Liver (tissue), 3 donors: Measurements from ENCODE around the gene ZSWIM4.

Experiments used
- EGR1 ChIP-seq, 2 donors: IDR thresholded peaks; 2 replicates each; pipeline ENCODE4 v1.6.1; 2016 to 2018; ENCODE audit warnings: antibody characterized with exemption in 2 of 2, low read depth in 2 of 2
- FOXA1 ChIP-seq: IDR thresholded peaks from 2 replicates; pipeline ENCODE4 v1.6.1; 2016; ENCODE audit warnings: antibody characterized with exemption
- GABPA ChIP-seq, 2 donors: IDR thresholded peaks in 1 of 2; conservative IDR thresholded peaks in 1 of 2; 2 replicates each; pipeline ENCODE4 v1.6.1; 2016; ENCODE audit warnings: antibody characterized with exemption in 2 of 2, mild to moderate bottlenecking in 1 of 2, moderate library complexity in 1 of 2
- JUND ChIP-seq, 2 donors: IDR thresholded peaks; 2 replicates each; pipeline ENCODE4 v1.6.1; 2016; ENCODE audit warnings: antibody characterized with exemption in 2 of 2
- RAD21 ChIP-seq, 2 donors: IDR thresholded peaks; 2 replicates each; pipeline ENCODE4 v1.6.1; 2016; ENCODE audit warnings: antibody characterized with exemption in 2 of 2, mild to moderate bottlenecking in 2 of 2
- REST ChIP-seq: IDR thresholded peaks from 2 replicates; pipeline ENCODE4 v1.6.1; 2016; ENCODE audit warnings: antibody characterized with exemption, mild to moderate bottlenecking
- SP1 ChIP-seq: IDR thresholded peaks from 2 replicates; pipeline ENCODE4 v1.6.1; 2018; ENCODE audit warnings: antibody characterized with exemption, mild to moderate bottlenecking
- TF ChIP-seq, protein P1 (sequence below): fragments of 150-350 bp; IDR thresholded peaks from 2 replicates; pipeline ENCODE4 v1.5.1; 2017; ENCODE audit warnings: improper control_type of control experiment, low read depth, low read length; ENCODE audit not compliant: missing input control
- donor health status: healthy.
- donor health status: healthy.

DNA sequence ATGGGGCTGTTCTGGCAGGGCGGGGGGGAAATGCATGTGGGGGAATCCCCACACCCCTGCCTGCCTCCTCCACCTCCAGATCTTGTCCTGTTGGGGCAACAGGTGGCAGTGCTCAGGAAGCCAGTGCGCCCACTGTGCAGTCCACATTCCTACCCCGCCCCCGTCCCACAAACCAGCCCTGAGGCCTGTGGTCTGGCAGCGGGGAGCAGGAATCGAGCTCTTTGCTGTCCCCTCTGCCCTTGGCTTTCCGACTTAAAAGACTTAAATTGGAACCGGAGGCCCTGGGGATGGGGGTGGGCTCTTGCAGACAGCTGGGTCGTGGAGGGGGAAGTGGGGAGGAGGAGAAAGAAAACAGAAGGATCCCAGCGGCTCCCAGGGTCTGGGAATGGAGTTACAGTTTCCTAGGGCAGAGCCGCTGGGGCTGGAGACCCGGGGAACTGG, 86.0 kb downstream of the ZSWIM4 start:
- TF ChIP-seq GABPA (IDR thresholded peaks at IDR 0.05 in 1 of 2, conservative IDR thresholded peaks at IDR 0.05 in 1 of 2) (no peak), SP1 (no peak), REST (no peak), FOXA1 (no peak), JUND (IDR thresholded peaks at IDR 0.05) (no peak), EGR1 (IDR thresholded peaks at IDR 0.05; ENCODE audit: low read depth in 2 of 2) (no peak), RAD21 (IDR thresholded peaks at IDR 0.05) (no peak)
- TF ChIP-seq, protein P1, sequence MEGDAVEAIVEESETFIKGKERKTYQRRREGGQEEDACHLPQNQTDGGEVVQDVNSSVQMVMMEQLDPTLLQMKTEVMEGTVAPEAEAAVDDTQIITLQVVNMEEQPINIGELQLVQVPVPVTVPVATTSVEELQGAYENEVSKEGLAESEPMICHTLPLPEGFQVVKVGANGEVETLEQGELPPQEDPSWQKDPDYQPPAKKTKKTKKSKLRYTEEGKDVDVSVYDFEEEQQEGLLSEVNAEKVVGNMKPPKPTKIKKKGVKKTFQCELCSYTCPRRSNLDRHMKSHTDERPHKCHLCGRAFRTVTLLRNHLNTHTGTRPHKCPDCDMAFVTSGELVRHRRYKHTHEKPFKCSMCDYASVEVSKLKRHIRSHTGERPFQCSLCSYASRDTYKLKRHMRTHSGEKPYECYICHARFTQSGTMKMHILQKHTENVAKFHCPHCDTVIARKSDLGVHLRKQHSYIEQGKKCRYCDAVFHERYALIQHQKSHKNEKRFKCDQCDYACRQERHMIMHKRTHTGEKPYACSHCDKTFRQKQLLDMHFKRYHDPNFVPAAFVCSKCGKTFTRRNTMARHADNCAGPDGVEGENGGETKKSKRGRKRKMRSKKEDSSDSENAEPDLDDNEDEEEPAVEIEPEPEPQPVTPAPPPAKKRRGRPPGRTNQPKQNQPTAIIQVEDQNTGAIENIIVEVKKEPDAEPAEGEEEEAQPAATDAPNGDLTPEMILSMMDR: no peak
